MCF 10A (cell line): ENCODE data around the gene COL23A1. TPM values are rescaled to one million over a fixed set of nuclear protein-coding genes. Genes with fewer than 3 reads are reported as not detected.

Experiments used
- BruUV-seq: library from RNA; stranded (reverse); fragments of 400-500 nt; replicated peaks from 2 replicates; lab custom pipeline; 2021; lab: Mats Ljungman, UMichigan
- CTCF ChIA-PET: fragments of 300-600 bp; sonication (Branson Sonifier 250); formaldehyde crosslinking; extraction: SDS; loops from one replicate; lab custom pipeline; 2021; ENCODE audit warnings: antibody characterized with exemption, inconsistent platforms; lab: Yijun Ruan, JAX
- POLR2A ChIA-PET: fragments of 300-600, 350-650 bp; sonication (Branson Sonifier 250); formaldehyde crosslinking; extraction: SDS; loops from one replicate; lab custom pipeline; 2020; ENCODE audit warnings: antibody characterized with exemption, inconsistent platforms; lab: Yijun Ruan, JAX
- DNase-seq: peaks from one replicate; pipeline ENCODE4 v3.0.0-alpha.2; 2018; ENCODE audit not compliant: unreplicated experiment
- H3K27ac Mint-ChIP-seq: one replicate; pipeline ENCODE4 v1.8.0; 2022; ENCODE audit warnings: mild to moderate bottlenecking, low read depth, mixed read lengths; ENCODE audit not compliant: unreplicated experiment
- H3K27me3 Mint-ChIP-seq: one replicate; pipeline ENCODE4 v1.8.0; 2022; ENCODE audit warnings: mixed read lengths; ENCODE audit not compliant: insufficient read depth, unreplicated experiment
- H3K36me3 Mint-ChIP-seq: one replicate; pipeline ENCODE4 v1.8.0; 2022; ENCODE audit warnings: mild to moderate bottlenecking, moderate library complexity, mixed read lengths; ENCODE audit not compliant: insufficient read depth, unreplicated experiment
- H3K4me1 Mint-ChIP-seq: one replicate; pipeline ENCODE4 v1.8.0; 2022; ENCODE audit warnings: mixed read lengths; ENCODE audit not compliant: insufficient read depth, unreplicated experiment
- H3K4me3 Mint-ChIP-seq: one replicate; pipeline ENCODE4 v1.8.0; 2022; ENCODE audit warnings: mild to moderate bottlenecking, moderate library complexity, mixed read lengths; ENCODE audit not compliant: unreplicated experiment
- H3K9me3 Mint-ChIP-seq: one replicate; pipeline ENCODE4 v1.8.0; 2022; ENCODE audit warnings: mixed read lengths; ENCODE audit not compliant: unreplicated experiment
- CTCF ChIP-seq: fragments of 200-600 bp; IDR thresholded peaks from one replicate; pipeline ENCODE4 v1.8.0; 2022; ENCODE audit warnings: antibody characterized with exemption, mild to moderate bottlenecking; ENCODE audit not compliant: unreplicated experiment
- intact Hi-C: fragments of 100-400 bp; cut with micrococcal nuclease; formaldehyde crosslinking; loops from 2 replicates; pipeline ENCODE4 v1.14.1; 2022
- total RNA-seq: library from RNA; stranded (reverse); gene quantifications from 2 replicates; pipeline ENCODE4 v1.2.3, GENCODE V29; 2022

The COL23A1 gene
- total RNA-seq, 1 experiment from 2014 or later, result not detected

- peak overlapping the region; percentile 100 for H3K27ac Mint-ChIP-seq
- intact Hi-C loops, result loop anchor here (1.0 to 10.0 kb wide), 9 partner anchors 16 to 929 kb away; partner anchors contain the start of genes NHP2, RUFY1 and ZNF354A
- peaks cover 30% of the 10 kb centered on the region for H3K36me3 Mint-ChIP-seq
- no peak for TF ChIP-seq CTCF
- peak overlapping the region; percentile 88 for H3K4me3 Mint-ChIP-seq
- BruUV-seq, result no TSS peak
- DNase-seq, result no peak
- H3K27me3 Mint-ChIP-seq, result no peaks in the 10 kb centered on the region
- peaks cover 32% of the 10 kb centered on the region for H3K4me1 Mint-ChIP-seq
- H3K9me3 Mint-ChIP-seq, result no peaks in the 10 kb centered on the region
- CTCF ChIA-PET, result interaction anchor here (0.6 to 2.6 kb wide), 15 partner anchors 15 to 1186 kb away, joined by 3 to 9 read pairs (median 4); partner anchors contain the start of gene ZNF354A
- POLR2A ChIA-PET, result interaction anchor here (0.6 to 6.4 kb wide), 41 partner anchors 9 to 934 kb away, joined by 3 to 79 read pairs (median 4); partner anchors contain the start of genes ZNF354A and ZNF354B
These were observed 35.7 kb upstream of the COL23A1 start for GRCh38 chr5:178625679-178626483.

GRCh38 chr5:178624631-178625546 is 34.7 kb upstream of the COL23A1 start:
- intact Hi-C loops, result loop anchor here (5.0 to 10.0 kb wide), 4 partner anchors 212 to 930 kb away; partner anchors contain the start of genes NHP2 and RUFY1
- peak; percentile 31 for DNase-seq
- no peak for TF ChIP-seq CTCF
- BruUV-seq, result no TSS peak
- Mint-ChIP-seq H3K4me1 (peaks cover 23% of the 10 kb centered on the region), H3K27me3 (no peaks in the 10 kb centered on the region), H3K36me3 (peaks cover 40% of the 10 kb centered on the region), H3K4me3 (peak overlapping the region; percentile 88), H3K27ac (peak overlapping the region; percentile 100), H3K9me3 (no peaks in the 10 kb centered on the region)
- ChIA-PET POLR2A (interaction anchor here (0.6 to 6.4 kb wide), 33 partner anchors 12 to 934 kb away, joined by 3 to 79 read pairs (median 5); partner anchors contain the start of genes ZNF354A and ZNF354B), CTCF (interaction anchor here (0.6 to 2.6 kb wide), 16 partner anchors 15 to 1185 kb away, joined by 3 to 9 read pairs (median 4); partner anchors contain the start of gene ZNF354A)

- ChIA-PET POLR2A (interaction anchor here (1.4 to 6.4 kb wide), 8 partner anchors 9 to 203 kb away, joined by 5 to 79 read pairs (median 34); partner anchors contain the start of gene ZNF354A), CTCF (interaction anchor here (0.6 to 1.4 kb wide), 7 partner anchors 10 to 352 kb away, joined by 3 to 7 read pairs (median 3); no protein-coding TSS in a partner anchor)
- Mint-ChIP-seq H3K4me3 (no peak overlapping the region), H3K4me1 (peaks cover 23% of the 10 kb centered on the region), H3K27ac (no peak overlapping the region), H3K9me3 (no peaks in the 10 kb centered on the region), H3K27me3 (no peaks in the 10 kb centered on the region), H3K36me3 (peaks cover 61% of the 10 kb centered on the region)
- no TSS peak for BruUV-seq
- no peak for DNase-seq
- intact Hi-C loops, result loop anchor here (10.0 kb wide), 2 partner anchors 872 to 932 kb away; partner anchors contain the start of gene RUFY1
- no peak for TF ChIP-seq CTCF
These were observed 32.6 kb upstream of the COL23A1 start for GRCh38 chr5:178622679-178623247.
